HCT116 (cell line): ENCODE data around the gene TAT. TPM values are rescaled to one million over a fixed set of nuclear protein-coding genes. Genes with fewer than 3 reads are reported as not detected.

Source experiments
- ATAC-seq: fragments of 200-7000 bp; cut with Tn5 transposase; 2 replicates; pipeline ENCODE4 v1.9.1; 2020; ENCODE audit warnings: mild to moderate bottlenecking, moderate library complexity
- BruUV-seq: library from RNA; stranded (reverse); fragments of 400-500 nt; replicated peaks from 2 replicates; lab custom pipeline; 2021; lab: Mats Ljungman, UMichigan
- CTCF ChIA-PET: fragments of 300-600 bp; sonication (Branson Sonifier 250); formaldehyde crosslinking; loops from one replicate; lab custom pipeline; 2021; ENCODE audit warnings: antibody characterized with exemption; lab: Charles Lee
- POLR2A ChIA-PET: fragments of 300-600, 350-600 bp; sonication (Branson Sonifier 250); formaldehyde crosslinking; loops from one replicate; lab custom pipeline; 2021; ENCODE audit warnings: antibody characterized with exemption; lab: Charles Lee
- RAD21 ChIA-PET, 2 experiments: fragments of 300-600 bp; sonication (Branson Sonifier 250); formaldehyde crosslinking; loops; one replicate each; lab custom pipeline; 2023; ENCODE audit warnings: low total read pairs in 2 of 2; ENCODE audit not compliant: uncharacterized antibody in 2 of 2, unreplicated experiment in 2 of 2, low non-redundant PET in 1 of 2; lab: Charles Lee
- DNase-seq: peaks from one replicate; pipeline ENCODE4 v3.0.0-alpha.2; 2010; ENCODE audit warnings: low read depth, low spot score
- H2AFZ ChIP-seq: fragments of 200-600 bp; shearing (Covaris generic), sonication (generic); 2 replicates; pipeline ENCODE4 v1.6.1; 2017; ENCODE audit warnings: low read depth, mixed run types, mixed read lengths, antibody characterized with exemption, low read length; ENCODE audit not compliant: poor library complexity, severe bottlenecking
- H3K27ac ChIP-seq: 2 replicates; pipeline ENCODE4 v1.5.1; 2012; ENCODE audit warnings: low read depth, low read length
- H3K27me3 ChIP-seq: fragments of 200-600 bp; sonication (generic); 2 replicates; pipeline ENCODE4 v1.6.1; 2016; ENCODE audit warnings: mixed run types, low read length, mixed read lengths; ENCODE audit not compliant: insufficient read depth
- H3K36me3 ChIP-seq, 2 experiments: fragments of 200-500 bp in 1 of 2; fragments of 200-600 bp in 1 of 2; sonication (Bioruptor generic) in 1 of 2; sonication (generic) in 1 of 2; 2 replicates each; pipeline versions ENCODE4 v1.5.1 to v1.6.1; 2014 to 2016; ENCODE audit warnings: low read length in 2 of 2, inconsistent platforms in 1 of 2, mixed read lengths in 1 of 2, mixed run types in 1 of 2; ENCODE audit not compliant: insufficient read depth in 2 of 2, control insufficient read depth in 1 of 2
- H3K4me1 ChIP-seq, 2 experiments: fragments of 200-600 bp in 1 of 2; sonication (generic) in 1 of 2; 2 replicates each; pipeline versions ENCODE4 v1.5.1 to v1.6.1; 2012 to 2017; ENCODE audit warnings: low read length in 2 of 2, inconsistent platforms in 1 of 2, mild to moderate bottlenecking in 1 of 2, mixed read lengths in 1 of 2, mixed run types in 1 of 2, moderate library complexity in 1 of 2; ENCODE audit not compliant: insufficient read depth in 2 of 2, control insufficient read depth in 1 of 2
- H3K4me2 ChIP-seq: fragments of 200-600 bp; sonication (generic); 2 replicates; pipeline ENCODE4 v1.6.1; 2017; ENCODE audit warnings: mixed run types, low read length, mixed read lengths
- H3K4me3 ChIP-seq, 2 experiments: fragments of 200-600 bp in 1 of 2; sonication (generic) in 1 of 2; replicated peaks in 1 of 2; 2 replicates each; pipeline ENCODE4 v1.5.1; 2011 to 2016; ENCODE audit warnings: low read length in 2 of 2, control low read depth in 1 of 2, low read depth in 1 of 2, mild to moderate bottlenecking in 1 of 2, mixed read lengths in 1 of 2, mixed run types in 1 of 2
- H3K79me2 ChIP-seq: fragments of 200-600 bp; sonication (generic); 2 replicates; pipeline ENCODE4 v1.6.1; 2017; ENCODE audit warnings: mild to moderate bottlenecking, mixed run types, low read length, moderate library complexity, mixed read lengths; ENCODE audit not compliant: insufficient read depth
- H3K9ac ChIP-seq: fragments of 200-600 bp; sonication (generic); 2 replicates; pipeline ENCODE4 v1.6.1; 2016; ENCODE audit warnings: low read length, mixed read lengths
- H3K9me2 ChIP-seq: fragments of 200-600 bp; sonication (generic), shearing (Covaris generic); 2 replicates; pipeline ENCODE4 v1.6.1; 2017; ENCODE audit warnings: mixed run types, mild to moderate bottlenecking, moderate library complexity; ENCODE audit not compliant: insufficient read depth
- H3K9me3 ChIP-seq, 2 experiments: fragments of 200-500 bp in 1 of 2; fragments of 200-600 bp in 1 of 2; sonication (Bioruptor generic) in 1 of 2; sonication (generic) in 1 of 2; 2 replicates each; pipeline ENCODE4 v1.6.1; 2014 to 2017; ENCODE audit warnings: low read length in 2 of 2, mixed read lengths in 2 of 2, inconsistent platforms in 1 of 2, low read depth in 1 of 2, mild to moderate bottlenecking in 1 of 2, mixed run types in 1 of 2, moderate library complexity in 1 of 2; ENCODE audit not compliant: control insufficient read depth in 1 of 2, insufficient read depth in 1 of 2
- H4K20me1 ChIP-seq: fragments of 200-600 bp; sonication (generic), shearing (Covaris generic); 2 replicates; pipeline ENCODE4 v1.6.1; 2017; ENCODE audit warnings: mixed run types, mild to moderate bottlenecking, moderate library complexity; ENCODE audit not compliant: insufficient read depth
- EZH2 ChIP-seq: fragments of 200-600 bp; sonication (generic); IDR thresholded peaks from 2 replicates; pipeline ENCODE4 v1.6.1; 2017; ENCODE audit warnings: antibody characterized with exemption, mixed run types
- FOSL1 ChIP-seq: IDR thresholded peaks from 2 replicates; pipeline ENCODE4 v1.6.1; 2012; ENCODE audit warnings: low read depth
- TCF7L2 ChIP-seq: IDR thresholded peaks from 2 replicates; pipeline ENCODE4 v1.7.0; 2011; ENCODE audit warnings: borderline replicate concordance, inconsistent platforms; ENCODE audit not compliant: insufficient read depth, insufficient read length; ENCODE audit errors: extremely low read depth
- ZNF274 ChIP-seq: fragments of 200-500 bp; sonication (Bioruptor generic); IDR thresholded peaks from 2 replicates; pipeline ENCODE4 v1.6.1; 2014; ENCODE audit warnings: mild to moderate bottlenecking, low read depth, low read length, inconsistent platforms
- intact Hi-C: fragments of 100-400 bp; cut with micrococcal nuclease; formaldehyde crosslinking; loops from 2 replicates; pipeline ENCODE4 v1.10.0; 2022
- total RNA-seq: library from RNA; stranded (reverse); gene quantifications from one replicate; pipeline ENCODE4 v1.2.1, GENCODE V29; 2021; ENCODE audit not compliant: unreplicated experiment
- TF ChIP-seq, protein P1 (sequence below): IDR thresholded peaks from 2 replicates; pipeline ENCODE4 v1.6.1; 2011; ENCODE audit warnings: mild to moderate bottlenecking, low read length, moderate library complexity; ENCODE audit not compliant: insufficient replicate concordance; ENCODE audit errors: extremely low read depth
- TF ChIP-seq, protein P2 (sequence below): IDR thresholded peaks from 2 replicates; pipeline ENCODE4 v1.6.1; 2012; ENCODE audit warnings: low read depth

The TAT gene
- total RNA-seq, 1 experiment from 2014 or later, result 0.91 TPM

DNA sequence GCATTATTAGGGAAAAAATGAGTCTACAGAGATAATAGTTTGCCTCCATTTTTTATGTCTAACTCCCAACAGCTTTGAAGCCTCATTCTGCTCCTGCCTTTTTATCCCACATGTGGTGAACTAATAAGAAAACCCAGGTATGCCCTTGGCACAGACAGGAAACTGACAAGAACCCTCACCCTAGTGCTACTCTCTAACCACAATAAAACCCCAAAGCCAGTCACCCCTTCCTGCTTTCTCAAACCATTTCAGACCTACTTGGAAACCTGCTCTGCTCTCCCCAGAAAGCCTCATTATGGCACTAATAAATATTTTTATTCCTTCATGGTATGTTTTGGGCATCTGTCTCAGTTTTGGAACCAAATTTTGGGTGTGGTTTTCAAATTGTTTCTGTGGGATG lies 45.2 kb upstream of the TAT start:
- Histone ChIP-seq H3K4me3 (no peak overlapping the region), H3K9ac (no peak overlapping the region), H2AFZ (no peak overlapping the region), H3K4me2 (no peak overlapping the region), H3K9me2 (no peaks in the 10 kb centered on the region), H3K79me2 (peaks cover 10% of the 10 kb centered on the region; the same call in 1 of the 2 replicates), H3K9me3 (no peaks in the 10 kb centered on the region), H3K27ac (no peak overlapping the region), H3K4me1 (peaks cover 2 to 5% of the 10 kb centered on the region in 2 experiments; a peak in 2 of 4 replicates), H3K27me3 (no peaks in the 10 kb centered on the region), H3K36me3 (no peaks in the 10 kb centered on the region), H4K20me1 (no peaks in the 10 kb centered on the region)
- no peak for TF ChIP-seq TCF7L2
- TF ChIP-seq ZNF274, result no peak
- TF ChIP-seq EZH2, result no peak
- TF ChIP-seq FOSL1, result no peak
- TF ChIP-seq, protein P1, sequence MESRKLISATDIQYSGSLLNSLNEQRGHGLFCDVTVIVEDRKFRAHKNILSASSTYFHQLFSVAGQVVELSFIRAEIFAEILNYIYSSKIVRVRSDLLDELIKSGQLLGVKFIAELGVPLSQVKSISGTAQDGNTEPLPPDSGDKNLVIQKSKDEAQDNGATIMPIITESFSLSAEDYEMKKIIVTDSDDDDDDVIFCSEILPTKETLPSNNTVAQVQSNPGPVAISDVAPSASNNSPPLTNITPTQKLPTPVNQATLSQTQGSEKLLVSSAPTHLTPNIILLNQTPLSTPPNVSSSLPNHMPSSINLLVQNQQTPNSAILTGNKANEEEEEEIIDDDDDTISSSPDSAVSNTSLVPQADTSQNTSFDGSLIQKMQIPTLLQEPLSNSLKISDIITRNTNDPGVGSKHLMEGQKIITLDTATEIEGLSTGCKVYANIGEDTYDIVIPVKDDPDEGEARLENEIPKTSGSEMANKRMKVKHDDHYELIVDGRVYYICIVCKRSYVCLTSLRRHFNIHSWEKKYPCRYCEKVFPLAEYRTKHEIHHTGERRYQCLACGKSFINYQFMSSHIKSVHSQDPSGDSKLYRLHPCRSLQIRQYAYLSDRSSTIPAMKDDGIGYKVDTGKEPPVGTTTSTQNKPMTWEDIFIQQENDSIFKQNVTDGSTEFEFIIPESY, result no peak
- TF ChIP-seq, protein P2, sequence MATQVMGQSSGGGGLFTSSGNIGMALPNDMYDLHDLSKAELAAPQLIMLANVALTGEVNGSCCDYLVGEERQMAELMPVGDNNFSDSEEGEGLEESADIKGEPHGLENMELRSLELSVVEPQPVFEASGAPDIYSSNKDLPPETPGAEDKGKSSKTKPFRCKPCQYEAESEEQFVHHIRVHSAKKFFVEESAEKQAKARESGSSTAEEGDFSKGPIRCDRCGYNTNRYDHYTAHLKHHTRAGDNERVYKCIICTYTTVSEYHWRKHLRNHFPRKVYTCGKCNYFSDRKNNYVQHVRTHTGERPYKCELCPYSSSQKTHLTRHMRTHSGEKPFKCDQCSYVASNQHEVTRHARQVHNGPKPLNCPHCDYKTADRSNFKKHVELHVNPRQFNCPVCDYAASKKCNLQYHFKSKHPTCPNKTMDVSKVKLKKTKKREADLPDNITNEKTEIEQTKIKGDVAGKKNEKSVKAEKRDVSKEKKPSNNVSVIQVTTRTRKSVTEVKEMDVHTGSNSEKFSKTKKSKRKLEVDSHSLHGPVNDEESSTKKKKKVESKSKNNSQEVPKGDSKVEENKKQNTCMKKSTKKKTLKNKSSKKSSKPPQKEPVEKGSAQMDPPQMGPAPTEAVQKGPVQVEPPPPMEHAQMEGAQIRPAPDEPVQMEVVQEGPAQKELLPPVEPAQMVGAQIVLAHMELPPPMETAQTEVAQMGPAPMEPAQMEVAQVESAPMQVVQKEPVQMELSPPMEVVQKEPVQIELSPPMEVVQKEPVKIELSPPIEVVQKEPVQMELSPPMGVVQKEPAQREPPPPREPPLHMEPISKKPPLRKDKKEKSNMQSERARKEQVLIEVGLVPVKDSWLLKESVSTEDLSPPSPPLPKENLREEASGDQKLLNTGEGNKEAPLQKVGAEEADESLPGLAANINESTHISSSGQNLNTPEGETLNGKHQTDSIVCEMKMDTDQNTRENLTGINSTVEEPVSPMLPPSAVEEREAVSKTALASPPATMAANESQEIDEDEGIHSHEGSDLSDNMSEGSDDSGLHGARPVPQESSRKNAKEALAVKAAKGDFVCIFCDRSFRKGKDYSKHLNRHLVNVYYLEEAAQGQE, result no peak
- ATAC-seq (no peak), DNase-seq (no peak)
- RAD21 ChIA-PET, result no interaction called here
- intact Hi-C loops, result no loop called here
- no TSS peak for BruUV-seq
- CTCF ChIA-PET, result interaction anchor here (1.4 kb wide), 1 partner anchor 11 kb away, joined by 5 read pairs; no protein-coding TSS in a partner anchor
- POLR2A ChIA-PET, result no interaction called here
